ENCODE data around the gene CDC73. TPM values are rescaled to one million over a fixed set of nuclear protein-coding genes. Genes with fewer than 3 reads are reported as not detected.

CDC73 gene
- total and polyA plus RNA-seq, 2 of the 13 experiments (the other 11 are each of a cell fraction or from before 2014, with no cell fraction given): 20.2 to 26.3 TPM

DNA sequence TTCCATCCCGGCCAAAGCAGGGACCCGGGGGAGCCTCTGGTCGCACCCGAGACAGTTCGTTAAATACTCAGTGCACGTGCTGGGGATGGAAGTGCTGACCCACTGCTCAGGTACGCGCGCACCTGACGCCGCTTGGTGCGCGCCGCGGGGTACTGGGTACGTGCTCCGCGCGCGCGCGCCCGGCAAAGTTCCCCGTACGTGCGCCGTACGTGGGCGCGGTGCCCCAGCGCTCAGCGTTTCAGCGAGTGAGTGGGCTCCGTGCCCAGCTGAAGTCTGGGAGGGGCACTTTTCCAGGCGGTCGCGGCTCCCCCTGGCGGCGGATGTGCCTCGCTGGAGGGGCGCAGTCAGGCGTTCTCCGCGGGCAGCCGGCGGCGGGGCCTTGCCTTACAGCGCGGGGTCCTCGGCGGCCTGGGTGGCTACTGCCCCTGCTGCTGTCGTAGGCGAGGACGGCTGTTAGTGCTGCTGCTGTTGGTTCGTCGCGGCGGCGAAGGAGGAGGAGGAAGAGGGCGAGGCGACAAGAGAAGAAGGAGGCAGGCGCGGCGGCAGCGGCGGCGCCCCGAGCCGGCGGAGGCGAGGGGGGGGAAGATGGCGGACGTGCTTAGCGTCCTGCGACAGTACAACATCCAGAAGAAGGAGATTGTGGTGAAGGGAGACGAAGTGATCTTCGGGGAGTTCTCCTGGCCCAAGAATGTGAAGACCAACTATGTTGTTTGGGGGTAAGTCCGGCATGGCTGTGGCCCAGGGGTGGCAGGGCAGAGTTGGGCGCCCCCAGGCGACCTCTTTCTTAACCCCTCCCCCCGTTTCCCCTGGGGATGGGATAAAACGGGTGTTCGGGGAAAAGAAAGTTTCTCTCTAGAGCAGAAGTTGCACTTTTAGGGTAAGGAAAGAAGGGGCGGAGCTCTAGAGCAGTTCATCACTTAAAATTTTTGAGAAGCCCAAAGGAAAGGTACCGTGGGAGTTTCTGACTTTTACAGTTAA is at the start of gene CDC73 (continued):
- TF ChIP-seq ATF7-NPFF (CRISPR knock-in tag; IDR thresholded peaks at IDR 0.05; ENCODE audit: low read depth): peak; percentile 98
- TF ChIP-seq KDM3A (CRISPR knock-in tag; IDR thresholded peaks at IDR 0.05; ENCODE audit: low read depth): peak; percentile 98
- TF ChIP-seq RARG (CRISPR knock-in tag; IDR thresholded peaks at IDR 0.05; ENCODE audit: low read depth): no peak; the same call in 1 of the 2 replicates
- peak; percentile 7 for TF ChIP-seq SKI (IDR thresholded peaks at IDR 0.05; ENCODE audit: partially characterized antibody)
- peak; percentile 89; the same call in 1 of the 2 replicates for TF ChIP-seq ZNF589 (CRISPR knock-in tag; conservative IDR thresholded peaks at IDR 0.05)
- TF ChIP-seq NR0B2 (CRISPR knock-in tag; IDR thresholded peaks at IDR 0.05): peak; percentile 95
- TF ChIP-seq RAD21 (CRISPR knock-in tag; IDR thresholded peaks at IDR 0.05): peak; percentile 99
- TF ChIP-seq ZFP62 (CRISPR knock-in tag; IDR thresholded peaks at IDR 0.05): no peak
- TF ChIP-seq CENPX (CRISPR knock-in tag; IDR thresholded peaks at IDR 0.05): no peak
- TF ChIP-seq POLR2AphosphoS5 (IDR thresholded peaks at IDR 0.05; ENCODE audit: low read depth, low read length): peak; percentile 75
- peak; percentile 78; the same call in 1 of the 2 replicates for TF ChIP-seq ZFP90 (CRISPR knock-in tag; IDR thresholded peaks at IDR 0.05; ENCODE audit: borderline replicate concordance)
- TF ChIP-seq ZBTB21 (CRISPR knock-in tag; IDR thresholded peaks at IDR 0.05): no peak
- peak; percentile 70; the same call in 1 of the 2 replicates for TF ChIP-seq ZNF746 (CRISPR knock-in tag; IDR thresholded peaks at IDR 0.05)
- no peak for TF ChIP-seq RORA (CRISPR knock-in tag; IDR thresholded peaks at IDR 0.05)
- no peak for TF ChIP-seq ZBTB8A (CRISPR knock-in tag; IDR thresholded peaks at IDR 0.05; ENCODE audit: borderline replicate concordance, low read depth)
- no peak for TF ChIP-seq ZFP41 (CRISPR knock-in tag; IDR thresholded peaks at IDR 0.05; ENCODE audit: borderline replicate concordance)
- no peak; the same call in 1 of the 2 replicates for TF ChIP-seq GZF1 (CRISPR knock-in tag; IDR thresholded peaks at IDR 0.05)
- peak; percentile 84 for TF ChIP-seq MED1 (CRISPR knock-in tag; IDR thresholded peaks at IDR 0.05)
- TF ChIP-seq, protein P1, sequence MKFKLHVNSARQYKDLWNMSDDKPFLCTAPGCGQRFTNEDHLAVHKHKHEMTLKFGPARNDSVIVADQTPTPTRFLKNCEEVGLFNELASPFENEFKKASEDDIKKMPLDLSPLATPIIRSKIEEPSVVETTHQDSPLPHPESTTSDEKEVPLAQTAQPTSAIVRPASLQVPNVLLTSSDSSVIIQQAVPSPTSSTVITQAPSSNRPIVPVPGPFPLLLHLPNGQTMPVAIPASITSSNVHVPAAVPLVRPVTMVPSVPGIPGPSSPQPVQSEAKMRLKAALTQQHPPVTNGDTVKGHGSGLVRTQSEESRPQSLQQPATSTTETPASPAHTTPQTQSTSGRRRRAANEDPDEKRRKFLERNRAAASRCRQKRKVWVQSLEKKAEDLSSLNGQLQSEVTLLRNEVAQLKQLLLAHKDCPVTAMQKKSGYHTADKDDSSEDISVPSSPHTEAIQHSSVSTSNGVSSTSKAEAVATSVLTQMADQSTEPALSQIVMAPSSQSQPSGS (CRISPR knock-in tag; IDR thresholded peaks at IDR 0.05): peak; percentile 84; the same call in 1 of the 2 replicates
- peak; percentile 95 for TF ChIP-seq ZNF574 (CRISPR knock-in tag; IDR thresholded peaks at IDR 0.05)
- TF ChIP-seq FOXC1 (CRISPR knock-in tag; IDR thresholded peaks at IDR 0.05; ENCODE audit: borderline replicate concordance): peak; percentile 99
- TF ChIP-seq, protein P2, sequence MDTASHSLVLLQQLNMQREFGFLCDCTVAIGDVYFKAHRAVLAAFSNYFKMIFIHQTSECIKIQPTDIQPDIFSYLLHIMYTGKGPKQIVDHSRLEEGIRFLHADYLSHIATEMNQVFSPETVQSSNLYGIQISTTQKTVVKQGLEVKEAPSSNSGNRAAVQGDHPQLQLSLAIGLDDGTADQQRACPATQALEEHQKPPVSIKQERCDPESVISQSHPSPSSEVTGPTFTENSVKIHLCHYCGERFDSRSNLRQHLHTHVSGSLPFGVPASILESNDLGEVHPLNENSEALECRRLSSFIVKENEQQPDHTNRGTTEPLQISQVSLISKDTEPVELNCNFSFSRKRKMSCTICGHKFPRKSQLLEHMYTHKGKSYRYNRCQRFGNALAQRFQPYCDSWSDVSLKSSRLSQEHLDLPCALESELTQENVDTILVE (CRISPR knock-in tag; IDR thresholded peaks at IDR 0.05): peak; percentile 73; the same call in 1 of the 2 replicates
- 0 out of 2 replicates have a peak, but pooled peaks have one; percentile 27 for TF ChIP-seq TP53 (CRISPR knock-in tag; conservative IDR thresholded peaks at IDR 0.05)
- TF ChIP-seq SETDB1 (CRISPR knock-in tag; IDR thresholded peaks at IDR 0.05; ENCODE audit: borderline replicate concordance): no peak

Measured in HepG2 (cell line).